ENCODE measurements around the gene MAML2.

DNA sequence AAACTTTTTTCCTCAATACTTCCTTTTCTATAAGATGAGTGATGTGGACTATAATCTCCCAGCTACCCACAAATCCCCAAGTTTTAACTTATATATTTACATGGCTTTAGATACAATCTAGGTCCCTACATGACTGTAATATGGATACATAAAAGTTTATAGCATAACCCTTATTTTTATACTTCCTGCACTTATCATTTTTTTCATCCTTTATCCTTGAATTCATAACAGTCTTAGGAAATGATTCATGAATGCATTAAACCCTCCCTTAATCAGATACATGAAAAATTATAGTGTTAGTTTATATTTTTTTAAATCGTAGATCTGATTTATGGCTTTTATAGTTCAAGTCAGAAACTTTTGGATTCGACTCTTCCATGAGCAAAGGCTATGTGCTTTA, 195.8 kb downstream of the MAML2 start:
- TF ChIP-seq, protein P1, sequence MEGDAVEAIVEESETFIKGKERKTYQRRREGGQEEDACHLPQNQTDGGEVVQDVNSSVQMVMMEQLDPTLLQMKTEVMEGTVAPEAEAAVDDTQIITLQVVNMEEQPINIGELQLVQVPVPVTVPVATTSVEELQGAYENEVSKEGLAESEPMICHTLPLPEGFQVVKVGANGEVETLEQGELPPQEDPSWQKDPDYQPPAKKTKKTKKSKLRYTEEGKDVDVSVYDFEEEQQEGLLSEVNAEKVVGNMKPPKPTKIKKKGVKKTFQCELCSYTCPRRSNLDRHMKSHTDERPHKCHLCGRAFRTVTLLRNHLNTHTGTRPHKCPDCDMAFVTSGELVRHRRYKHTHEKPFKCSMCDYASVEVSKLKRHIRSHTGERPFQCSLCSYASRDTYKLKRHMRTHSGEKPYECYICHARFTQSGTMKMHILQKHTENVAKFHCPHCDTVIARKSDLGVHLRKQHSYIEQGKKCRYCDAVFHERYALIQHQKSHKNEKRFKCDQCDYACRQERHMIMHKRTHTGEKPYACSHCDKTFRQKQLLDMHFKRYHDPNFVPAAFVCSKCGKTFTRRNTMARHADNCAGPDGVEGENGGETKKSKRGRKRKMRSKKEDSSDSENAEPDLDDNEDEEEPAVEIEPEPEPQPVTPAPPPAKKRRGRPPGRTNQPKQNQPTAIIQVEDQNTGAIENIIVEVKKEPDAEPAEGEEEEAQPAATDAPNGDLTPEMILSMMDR (IDR thresholded peaks at IDR 0.05; ENCODE audit: poor library complexity) = no peak
- no peak for TF ChIP-seq EZH2phosphoT487 (IDR thresholded peaks at IDR 0.05; ENCODE audit: low read depth, severe bottlenecking, unreplicated experiment)
- no peak for TF ChIP-seq EZH2 (IDR thresholded peaks at IDR 0.05; ENCODE audit: borderline replicate concordance)

Measured in hepatocyte (in vitro differentiated cells).